Measurements from ENCODE around the gene FAHD2A. TPM values are rescaled to one million over a fixed set of nuclear protein-coding genes. Genes with fewer than 3 reads are reported as not detected.

FAHD2A gene
- total and polyA plus RNA-seq, 2 experiments from 2014 or later, result 27.6 to 51.0 TPM

DNA sequence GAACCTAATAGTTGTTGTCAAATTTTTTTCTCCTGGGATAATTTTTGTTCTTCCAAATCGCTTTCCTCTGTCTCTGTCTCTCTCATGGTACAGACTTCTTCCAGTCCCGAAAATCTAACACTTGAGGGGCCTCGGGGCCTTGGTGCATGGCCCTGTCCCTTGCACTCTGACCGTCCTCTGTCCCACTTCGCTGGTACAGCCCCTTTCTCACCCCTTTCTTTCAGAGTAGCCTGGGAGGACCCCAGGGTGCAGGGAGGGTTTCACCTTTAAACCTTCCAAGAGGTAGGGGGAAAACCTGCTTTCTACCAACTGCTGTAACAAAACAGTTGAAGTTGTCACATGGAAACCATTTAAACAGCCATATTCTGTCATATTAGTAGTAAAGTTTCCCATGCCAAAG lies 22.2 kb upstream of the FAHD2A start:
- ATAC-seq (no peak), DNase-seq (ENCODE audit: low spot score) (no peak)
- no peaks in the 10 kb centered on the region for H3K9me3 Mint-ChIP-seq
- Histone ChIP-seq H3K4me1 (ENCODE audit: insufficient read depth) (no peaks in the 10 kb centered on the region; the same call in 1 of the 2 replicates), H3K27me3 (ENCODE audit: insufficient read depth) (no peaks in the 10 kb centered on the region; the same call in 1 of the 2 replicates), H4K20me1 (replicated peaks; ENCODE audit: insufficient read depth) (no peaks in the 10 kb centered on the region), H3K79me2 (replicated peaks; ENCODE audit: insufficient read depth) (no peaks in the 10 kb centered on the region), H3K36me3 (ENCODE audit: insufficient read depth) (no peaks in the 10 kb centered on the region), H3K4me3 (no peak overlapping the region), H2AFZ (no peak overlapping the region), H3K9me2 (ENCODE audit: insufficient read depth) (no peaks in the 10 kb centered on the region), H3F3A (replicated peaks; ENCODE audit: low read depth) (no peaks in the 10 kb centered on the region), H3K27ac (ENCODE audit: low read depth) (no peak overlapping the region), H3K4me2 (no peak overlapping the region)
- peaks cover 7% of the 10 kb centered on the region for H3K27me3 Mint-ChIP-seq (ENCODE audit: insufficient read depth, low read depth, poor library complexity)
- H3K27ac Mint-ChIP-seq, result no peak overlapping the region
- no peaks in the 10 kb centered on the region for H3K36me3 Mint-ChIP-seq (ENCODE audit: low read depth)
- no peak for TF ChIP-seq ZNF331 (CRISPR knock-in tag; IDR thresholded peaks at IDR 0.05; ENCODE audit: low read depth)
- TF ChIP-seq NANOG (IDR thresholded peaks at IDR 0.05; ENCODE audit: borderline replicate concordance), result no peak
- no peak for TF ChIP-seq EZH2 (IDR thresholded peaks at IDR 0.05; ENCODE audit: low read depth, unreplicated experiment)
- TF ChIP-seq ZNF114 (CRISPR knock-in tag; IDR thresholded peaks at IDR 0.05), result no peak
- TF ChIP-seq, protein P1, sequence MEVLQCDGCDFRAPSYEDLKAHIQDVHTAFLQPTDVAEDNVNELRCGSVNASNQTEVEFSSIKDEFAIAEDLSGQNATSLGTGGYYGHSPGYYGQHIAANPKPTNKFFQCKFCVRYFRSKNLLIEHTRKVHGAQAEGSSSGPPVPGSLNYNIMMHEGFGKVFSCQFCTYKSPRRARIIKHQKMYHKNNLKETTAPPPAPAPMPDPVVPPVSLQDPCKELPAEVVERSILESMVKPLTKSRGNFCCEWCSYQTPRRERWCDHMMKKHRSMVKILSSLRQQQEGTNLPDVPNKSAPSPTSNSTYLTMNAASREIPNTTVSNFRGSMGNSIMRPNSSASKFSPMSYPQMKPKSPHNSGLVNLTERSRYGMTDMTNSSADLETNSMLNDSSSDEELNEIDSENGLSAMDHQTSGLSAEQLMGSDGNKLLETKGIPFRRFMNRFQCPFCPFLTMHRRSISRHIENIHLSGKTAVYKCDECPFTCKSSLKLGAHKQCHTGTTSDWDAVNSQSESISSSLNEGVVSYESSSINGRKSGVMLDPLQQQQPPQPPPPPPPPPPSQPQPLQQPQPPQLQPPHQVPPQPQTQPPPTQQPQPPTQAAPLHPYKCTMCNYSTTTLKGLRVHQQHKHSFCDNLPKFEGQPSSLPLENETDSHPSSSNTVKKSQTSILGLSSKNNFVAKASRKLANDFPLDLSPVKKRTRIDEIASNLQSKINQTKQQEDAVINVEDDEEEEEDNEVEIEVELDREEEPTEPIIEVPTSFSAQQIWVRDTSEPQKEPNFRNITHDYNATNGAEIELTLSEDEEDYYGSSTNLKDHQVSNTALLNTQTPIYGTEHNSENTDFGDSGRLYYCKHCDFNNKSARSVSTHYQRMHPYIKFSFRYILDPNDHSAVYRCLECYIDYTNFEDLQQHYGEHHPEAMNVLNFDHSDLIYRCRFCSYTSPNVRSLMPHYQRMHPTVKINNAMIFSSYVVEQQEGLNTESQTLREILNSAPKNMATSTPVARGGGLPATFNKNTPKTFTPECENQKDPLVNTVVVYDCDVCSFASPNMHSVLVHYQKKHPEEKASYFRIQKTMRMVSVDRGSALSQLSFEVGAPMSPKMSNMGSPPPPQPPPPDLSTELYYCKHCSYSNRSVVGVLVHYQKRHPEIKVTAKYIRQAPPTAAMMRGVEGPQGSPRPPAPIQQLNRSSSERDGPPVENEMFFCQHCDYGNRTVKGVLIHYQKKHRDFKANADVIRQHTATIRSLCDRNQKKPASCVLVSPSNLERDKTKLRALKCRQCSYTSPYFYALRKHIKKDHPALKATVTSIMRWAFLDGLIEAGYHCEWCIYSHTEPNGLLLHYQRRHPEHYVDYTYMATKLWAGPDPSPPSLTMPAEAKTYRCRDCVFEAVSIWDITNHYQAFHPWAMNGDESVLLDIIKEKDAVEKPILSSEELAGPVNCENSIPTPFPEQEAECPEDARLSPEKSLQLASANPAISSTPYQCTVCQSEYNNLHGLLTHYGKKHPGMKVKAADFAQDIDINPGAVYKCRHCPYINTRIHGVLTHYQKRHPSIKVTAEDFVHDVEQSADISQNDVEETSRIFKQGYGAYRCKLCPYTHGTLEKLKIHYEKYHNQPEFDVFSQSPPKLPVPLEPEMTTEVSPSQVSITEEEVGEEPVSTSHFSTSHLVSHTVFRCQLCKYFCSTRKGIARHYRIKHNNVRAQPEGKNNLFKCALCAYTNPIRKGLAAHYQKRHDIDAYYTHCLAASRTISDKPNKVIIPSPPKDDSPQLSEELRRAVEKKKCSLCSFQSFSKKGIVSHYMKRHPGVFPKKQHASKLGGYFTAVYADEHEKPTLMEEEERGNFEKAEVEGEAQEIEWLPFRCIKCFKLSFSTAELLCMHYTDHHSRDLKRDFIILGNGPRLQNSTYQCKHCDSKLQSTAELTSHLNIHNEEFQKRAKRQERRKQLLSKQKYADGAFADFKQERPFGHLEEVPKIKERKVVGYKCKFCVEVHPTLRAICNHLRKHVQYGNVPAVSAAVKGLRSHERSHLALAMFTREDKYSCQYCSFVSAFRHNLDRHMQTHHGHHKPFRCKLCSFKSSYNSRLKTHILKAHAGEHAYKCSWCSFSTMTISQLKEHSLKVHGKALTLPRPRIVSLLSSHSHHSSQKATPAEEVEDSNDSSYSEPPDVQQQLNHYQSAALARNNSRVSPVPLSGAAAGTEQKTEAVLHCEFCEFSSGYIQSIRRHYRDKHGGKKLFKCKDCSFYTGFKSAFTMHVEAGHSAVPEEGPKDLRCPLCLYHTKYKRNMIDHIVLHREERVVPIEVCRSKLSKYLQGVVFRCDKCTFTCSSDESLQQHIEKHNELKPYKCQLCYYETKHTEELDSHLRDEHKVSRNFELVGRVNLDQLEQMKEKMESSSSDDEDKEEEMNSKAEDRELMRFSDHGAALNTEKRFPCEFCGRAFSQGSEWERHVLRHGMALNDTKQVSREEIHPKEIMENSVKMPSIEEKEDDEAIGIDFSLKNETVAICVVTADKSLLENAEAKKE (CRISPR knock-in tag; IDR thresholded peaks at IDR 0.05), result no peak
- no peak for TF ChIP-seq CREB1 (CRISPR knock-in tag; IDR thresholded peaks at IDR 0.05; ENCODE audit: low read depth)
- TF ChIP-seq POLR2AphosphoS5 (IDR thresholded peaks at IDR 0.05; ENCODE audit: low read depth), result no peak
- no peak for TF ChIP-seq EZH2phosphoT487 (IDR thresholded peaks at IDR 0.05; ENCODE audit: unreplicated experiment)
- TF ChIP-seq, protein P2, sequence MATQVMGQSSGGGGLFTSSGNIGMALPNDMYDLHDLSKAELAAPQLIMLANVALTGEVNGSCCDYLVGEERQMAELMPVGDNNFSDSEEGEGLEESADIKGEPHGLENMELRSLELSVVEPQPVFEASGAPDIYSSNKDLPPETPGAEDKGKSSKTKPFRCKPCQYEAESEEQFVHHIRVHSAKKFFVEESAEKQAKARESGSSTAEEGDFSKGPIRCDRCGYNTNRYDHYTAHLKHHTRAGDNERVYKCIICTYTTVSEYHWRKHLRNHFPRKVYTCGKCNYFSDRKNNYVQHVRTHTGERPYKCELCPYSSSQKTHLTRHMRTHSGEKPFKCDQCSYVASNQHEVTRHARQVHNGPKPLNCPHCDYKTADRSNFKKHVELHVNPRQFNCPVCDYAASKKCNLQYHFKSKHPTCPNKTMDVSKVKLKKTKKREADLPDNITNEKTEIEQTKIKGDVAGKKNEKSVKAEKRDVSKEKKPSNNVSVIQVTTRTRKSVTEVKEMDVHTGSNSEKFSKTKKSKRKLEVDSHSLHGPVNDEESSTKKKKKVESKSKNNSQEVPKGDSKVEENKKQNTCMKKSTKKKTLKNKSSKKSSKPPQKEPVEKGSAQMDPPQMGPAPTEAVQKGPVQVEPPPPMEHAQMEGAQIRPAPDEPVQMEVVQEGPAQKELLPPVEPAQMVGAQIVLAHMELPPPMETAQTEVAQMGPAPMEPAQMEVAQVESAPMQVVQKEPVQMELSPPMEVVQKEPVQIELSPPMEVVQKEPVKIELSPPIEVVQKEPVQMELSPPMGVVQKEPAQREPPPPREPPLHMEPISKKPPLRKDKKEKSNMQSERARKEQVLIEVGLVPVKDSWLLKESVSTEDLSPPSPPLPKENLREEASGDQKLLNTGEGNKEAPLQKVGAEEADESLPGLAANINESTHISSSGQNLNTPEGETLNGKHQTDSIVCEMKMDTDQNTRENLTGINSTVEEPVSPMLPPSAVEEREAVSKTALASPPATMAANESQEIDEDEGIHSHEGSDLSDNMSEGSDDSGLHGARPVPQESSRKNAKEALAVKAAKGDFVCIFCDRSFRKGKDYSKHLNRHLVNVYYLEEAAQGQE (IDR thresholded peaks at IDR 0.05; ENCODE audit: unreplicated experiment), result no peak
- TF ChIP-seq, protein P3, sequence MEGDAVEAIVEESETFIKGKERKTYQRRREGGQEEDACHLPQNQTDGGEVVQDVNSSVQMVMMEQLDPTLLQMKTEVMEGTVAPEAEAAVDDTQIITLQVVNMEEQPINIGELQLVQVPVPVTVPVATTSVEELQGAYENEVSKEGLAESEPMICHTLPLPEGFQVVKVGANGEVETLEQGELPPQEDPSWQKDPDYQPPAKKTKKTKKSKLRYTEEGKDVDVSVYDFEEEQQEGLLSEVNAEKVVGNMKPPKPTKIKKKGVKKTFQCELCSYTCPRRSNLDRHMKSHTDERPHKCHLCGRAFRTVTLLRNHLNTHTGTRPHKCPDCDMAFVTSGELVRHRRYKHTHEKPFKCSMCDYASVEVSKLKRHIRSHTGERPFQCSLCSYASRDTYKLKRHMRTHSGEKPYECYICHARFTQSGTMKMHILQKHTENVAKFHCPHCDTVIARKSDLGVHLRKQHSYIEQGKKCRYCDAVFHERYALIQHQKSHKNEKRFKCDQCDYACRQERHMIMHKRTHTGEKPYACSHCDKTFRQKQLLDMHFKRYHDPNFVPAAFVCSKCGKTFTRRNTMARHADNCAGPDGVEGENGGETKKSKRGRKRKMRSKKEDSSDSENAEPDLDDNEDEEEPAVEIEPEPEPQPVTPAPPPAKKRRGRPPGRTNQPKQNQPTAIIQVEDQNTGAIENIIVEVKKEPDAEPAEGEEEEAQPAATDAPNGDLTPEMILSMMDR (conservative IDR thresholded peaks at IDR 0.05; ENCODE audit: low read depth in 2 of 2), result no peak
- peaks cover 13% of the 10 kb centered on the region for H3K4me1 Mint-ChIP-seq
- H3K4me3 Mint-ChIP-seq, result no peak overlapping the region; the same call in 2 of the 3 replicates

Data from GM23338 (cell line).